ENCODE data around the gene SLC50A1.
"Not testable (repeated sequence)": the region's sequence is repeated elsewhere in the genome, so short reads cannot be mapped to it uniquely, and the experiment has no call there.

The SLC50A1 gene

GRCh38 chr1:155166471-155167165 is 31.0 kb downstream of the SLC50A1 start:
- in situ Hi-C loops (cut with HindIII; ENCODE audit: low sequenced_read_pairs), result loop anchor here (5.0 to 10.0 kb wide), 2 partner anchors 54 to 72 kb away; no protein-coding TSS in a partner anchor
- DNase-seq (ENCODE audit: low read depth), result no peak
- TF ChIP-seq CTCF (IDR thresholded peaks at IDR 0.05; ENCODE audit: low read depth, low read length, missing control alignments), result no peak
- no peak overlapping the region for H3K4me3 ChIP-seq (ENCODE audit: low read depth, low read length)

DNA sequence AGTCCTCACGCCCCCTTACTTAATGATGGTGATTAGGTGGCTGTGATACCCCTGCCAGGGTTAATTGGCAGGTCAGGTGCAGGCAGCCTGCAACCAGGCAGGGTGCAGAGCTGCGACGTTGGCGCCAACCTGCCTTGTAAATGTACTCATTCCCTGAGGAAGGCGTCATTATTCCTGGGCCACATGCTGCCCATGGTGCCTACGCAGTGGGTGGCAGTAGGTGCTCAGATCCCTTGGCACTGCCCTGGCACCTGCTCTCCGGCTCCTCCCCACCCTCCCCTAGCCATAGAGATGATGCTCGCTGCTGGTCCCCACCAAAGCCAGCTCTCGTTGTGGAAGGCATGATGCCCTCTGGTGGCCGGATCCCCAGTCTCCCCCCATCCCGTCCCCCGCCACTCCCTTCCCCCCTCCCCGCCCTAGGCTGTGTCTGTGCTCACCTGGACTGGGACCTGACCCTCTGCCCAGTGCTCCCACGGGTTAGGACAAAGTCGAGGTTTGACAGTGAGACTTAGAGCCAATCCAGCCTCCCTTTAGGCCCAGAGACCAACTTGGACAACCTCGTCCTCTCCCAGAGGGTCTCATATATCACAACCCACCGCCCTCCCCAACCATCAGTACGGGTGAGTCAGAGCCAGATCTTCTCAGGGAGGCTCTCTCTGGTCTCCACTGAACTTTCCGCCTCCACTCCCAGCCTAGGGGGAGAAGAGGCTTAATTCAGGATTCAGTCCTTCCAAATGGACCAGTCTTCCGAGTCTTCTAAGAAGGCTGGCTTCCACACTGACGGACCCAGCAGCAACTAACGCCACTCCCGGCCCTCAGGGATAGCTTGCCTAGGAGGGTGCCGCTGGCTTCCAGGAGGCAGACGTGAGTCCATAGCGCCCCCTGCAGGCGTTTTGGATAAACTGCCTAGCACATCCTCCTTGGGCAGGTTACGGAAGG is 31.8 kb downstream of the SLC50A1 start:
- H3K4me3 ChIP-seq (ENCODE audit: low read depth, low read length), result peak overlapping the region; percentile 9
- TF ChIP-seq CTCF (IDR thresholded peaks at IDR 0.05; ENCODE audit: low read depth, low read length, missing control alignments), result peak; percentile 90
- DNase-seq (ENCODE audit: low read depth), result peak; percentile 70
- in situ Hi-C loops (cut with HindIII; ENCODE audit: low sequenced_read_pairs), result loop anchor here (5.0 to 10.0 kb wide), 2 partner anchors 55 to 73 kb away; no protein-coding TSS in a partner anchor

- in situ Hi-C loops (cut with HindIII; ENCODE audit: low sequenced_read_pairs), result loop anchor here (5.0 to 10.0 kb wide), 2 partner anchors 56 to 73 kb away; no protein-coding TSS in a partner anchor
- not testable (repeated sequence) for H3K4me3 ChIP-seq (ENCODE audit: low read depth, low read length)
These were observed 32.4 kb downstream of the SLC50A1 start for GRCh38 chr1:155168105-155168445.

GRCh38 chr1:155168456-155169210 is 33.0 kb downstream of the SLC50A1 start:
- DNase-seq (ENCODE audit: low read depth), result no peak
- H3K4me3 ChIP-seq (ENCODE audit: low read depth, low read length), result no peak overlapping the region
- TF ChIP-seq CTCF (IDR thresholded peaks at IDR 0.05; ENCODE audit: low read depth, low read length, missing control alignments), result no peak
- in situ Hi-C loops (cut with HindIII; ENCODE audit: low sequenced_read_pairs), result loop anchor here (5.0 to 10.0 kb wide), 2 partner anchors 56 to 74 kb away; no protein-coding TSS in a partner anchor

More at GRCh38 chr1:155168105-155168445, 32.4 kb downstream of the SLC50A1 start:
- DNase-seq (ENCODE audit: low read depth), result not testable (repeated sequence)

- no peak for DNase-seq (ENCODE audit: low read depth)
- in situ Hi-C loops (cut with HindIII; ENCODE audit: low sequenced_read_pairs), result loop anchor here (5.0 to 10.0 kb wide), 2 partner anchors 57 to 75 kb away; no protein-coding TSS in a partner anchor
- TF ChIP-seq CTCF (IDR thresholded peaks at IDR 0.05; ENCODE audit: low read depth, low read length, missing control alignments), result no peak
- H3K4me3 ChIP-seq (ENCODE audit: low read depth, low read length), result no peak overlapping the region
These were observed 33.9 kb downstream of the SLC50A1 start for GRCh38 chr1:155169541-155169940.

DNA sequence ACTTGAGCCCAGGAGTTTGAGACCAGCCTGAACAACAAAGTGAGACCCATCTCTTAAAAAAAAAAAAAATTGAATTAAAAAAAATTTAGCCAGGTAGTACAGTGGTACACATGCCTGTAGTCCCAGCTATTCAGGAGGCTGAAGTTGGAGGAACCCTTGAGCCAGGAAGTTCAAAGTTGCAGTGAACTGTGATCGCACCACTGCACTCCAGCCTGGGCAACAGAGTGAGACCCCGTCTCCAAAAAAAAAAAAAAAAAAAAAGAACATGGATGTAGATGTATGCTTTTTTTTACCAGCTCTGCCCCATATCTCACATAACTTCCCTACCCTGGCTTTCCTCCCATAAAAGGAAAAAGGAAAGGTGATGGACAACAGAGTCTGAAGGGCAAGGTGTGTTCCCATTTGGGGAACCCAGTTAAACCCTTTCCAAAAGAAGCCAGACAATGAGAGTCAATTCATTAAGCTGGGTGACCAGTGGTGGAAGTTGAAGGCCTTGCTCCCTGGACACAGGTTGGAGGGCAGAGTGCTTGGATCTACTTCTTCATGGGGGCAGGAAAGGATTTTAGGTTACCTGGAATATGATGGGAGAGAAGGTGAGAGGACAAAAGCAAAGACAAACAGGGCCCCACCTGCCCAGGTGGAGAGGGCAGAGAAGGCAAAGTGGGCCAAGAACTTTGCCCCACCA is 34.6 kb downstream of the SLC50A1 start:
- TF ChIP-seq CTCF (IDR thresholded peaks at IDR 0.05; ENCODE audit: low read depth, low read length, missing control alignments), result no peak
- no peak for DNase-seq (ENCODE audit: low read depth)
- in situ Hi-C loops (cut with HindIII; ENCODE audit: low sequenced_read_pairs), result no loop called here
- H3K4me3 ChIP-seq (ENCODE audit: low read depth, low read length), result no peak overlapping the region
